Activated T-cell treated with anti-CD3 and anti-CD28 coated beads for 1 hour (primary cell): ENCODE measurements around the gene C1orf21.
"Not testable (repeated sequence)": the region's sequence is repeated elsewhere in the genome, so short reads cannot be mapped to it uniquely, and the experiment has no call there.

ENCODE experiments used
- DNase-seq: peaks from one replicate; pipeline ENCODE4 v3.0.0-alpha.2; 2020; ENCODE audit warnings: low read depth

C1orf21 gene

DNA sequence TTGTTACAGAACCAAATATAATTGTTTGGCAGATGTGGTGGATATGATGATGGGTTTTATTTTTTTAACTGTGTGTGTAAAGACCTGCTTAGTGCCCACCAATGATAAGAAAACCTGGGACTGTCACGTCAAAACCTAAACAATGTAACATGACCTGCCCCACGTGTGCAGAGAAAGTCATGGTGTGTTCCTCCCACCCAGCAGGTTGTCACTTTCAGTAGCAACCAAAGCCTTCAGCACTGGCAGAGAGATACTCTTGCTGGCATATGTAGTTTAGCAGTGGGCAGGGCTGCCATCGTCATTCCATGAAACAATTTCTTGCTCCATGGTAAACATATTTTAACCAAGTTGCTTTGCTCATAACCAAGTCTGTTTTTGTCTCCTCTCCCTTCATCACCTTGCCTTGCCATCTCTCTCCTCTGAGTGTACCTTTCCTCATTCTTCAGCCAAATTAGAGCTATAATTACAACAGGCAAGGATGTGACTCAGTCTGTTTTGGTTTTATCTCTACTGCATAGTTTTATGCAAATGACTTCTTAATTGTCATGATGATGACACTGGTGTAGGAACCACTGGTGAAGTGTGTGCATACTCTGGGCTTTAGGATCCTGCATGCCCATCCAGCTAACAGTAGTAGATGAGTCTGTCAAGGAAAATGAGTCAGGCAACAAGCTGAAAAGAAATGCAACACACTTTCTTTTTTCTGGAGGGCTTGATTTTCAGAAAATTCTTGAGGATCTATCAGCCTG is 217.5 kb downstream of the C1orf21 start:
- DNase-seq: no peak

- no peak for DNase-seq
Measured at GRCh38 chr1:184605941-184606340, 219.1 kb downstream of the C1orf21 start.

GRCh38 chr1:184606786-184607185 is 220.0 kb downstream of the C1orf21 start:
- no peak for DNase-seq

DNA sequence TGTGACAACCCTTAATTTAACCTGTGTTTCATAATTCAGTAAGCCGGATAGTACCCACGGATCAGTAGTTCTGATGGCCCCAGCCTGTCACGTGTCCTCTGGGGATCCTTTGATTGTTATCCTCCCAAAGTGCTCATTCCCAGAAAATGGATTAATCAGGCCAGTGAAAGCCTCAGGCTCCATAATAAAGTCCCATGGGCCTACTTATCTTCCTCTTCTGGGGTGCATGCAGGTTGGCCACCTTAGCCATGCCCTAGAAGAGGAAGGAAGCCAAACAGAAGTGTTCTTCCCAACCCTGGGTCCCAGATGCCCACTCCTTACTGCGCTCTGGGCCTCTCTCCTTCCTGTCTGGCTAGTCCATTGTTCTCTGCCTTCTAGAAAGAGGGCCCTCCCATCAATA is 221.8 kb downstream of the C1orf21 start:
- no peak for DNase-seq

- no peak for DNase-seq
Measured at GRCh38 chr1:184608990-184609389, 222.2 kb downstream of the C1orf21 start.

DNA sequence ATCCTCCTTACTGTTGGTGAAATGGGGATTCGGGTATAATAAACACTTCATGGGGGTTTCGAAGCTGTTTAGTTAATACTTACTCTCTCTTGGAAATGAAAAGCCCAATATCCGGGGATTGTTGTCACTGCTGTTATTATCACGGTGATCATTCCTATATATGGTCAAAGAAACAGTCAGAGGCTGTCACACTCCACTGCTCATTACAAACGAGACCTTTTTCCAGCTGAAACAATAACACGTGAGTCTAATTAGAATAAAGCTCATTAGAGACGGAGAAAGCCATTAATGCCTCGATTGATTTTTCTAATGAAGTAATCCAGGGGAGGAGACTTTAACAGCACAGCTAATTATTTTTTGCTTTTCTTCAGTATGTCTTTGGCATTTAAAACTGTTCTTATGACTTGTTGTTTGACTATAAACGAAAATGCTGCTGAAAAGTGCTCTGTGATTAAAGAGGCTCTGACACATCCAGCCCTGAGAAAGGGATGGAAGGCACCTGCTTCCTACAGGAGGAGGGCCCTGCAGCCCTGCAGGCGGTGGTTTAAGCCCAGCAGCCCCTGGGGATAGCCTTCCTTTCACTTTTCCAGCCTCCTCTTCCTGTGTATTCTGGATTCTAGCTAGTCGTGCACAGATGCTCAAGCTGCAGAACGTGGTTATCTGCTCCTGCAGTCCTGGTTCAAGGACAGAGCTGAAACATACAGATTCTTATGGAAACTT is 224.2 kb downstream of the C1orf21 start:
- no peak for DNase-seq

DNA sequence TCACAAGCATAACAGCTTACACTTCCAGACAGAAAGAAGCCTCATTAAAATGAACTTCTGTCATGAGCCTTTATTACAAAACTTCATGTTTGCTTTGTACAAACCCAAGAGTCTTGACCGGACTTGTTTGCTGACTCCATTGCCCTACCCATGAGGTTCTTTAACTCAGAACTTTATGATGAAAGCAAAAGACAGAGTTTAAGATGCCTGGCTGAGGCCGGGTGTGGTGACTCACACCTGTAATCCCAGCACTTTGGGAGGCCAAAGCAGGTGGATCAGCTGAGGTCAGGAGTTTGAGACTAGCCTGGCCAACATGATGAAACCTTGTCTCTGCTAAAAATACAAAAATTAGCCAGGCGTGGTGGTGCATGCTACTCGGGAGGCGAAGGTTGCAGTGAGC is 225.4 kb downstream of the C1orf21 start:
- DNase-seq: not testable (repeated sequence)

DNA sequence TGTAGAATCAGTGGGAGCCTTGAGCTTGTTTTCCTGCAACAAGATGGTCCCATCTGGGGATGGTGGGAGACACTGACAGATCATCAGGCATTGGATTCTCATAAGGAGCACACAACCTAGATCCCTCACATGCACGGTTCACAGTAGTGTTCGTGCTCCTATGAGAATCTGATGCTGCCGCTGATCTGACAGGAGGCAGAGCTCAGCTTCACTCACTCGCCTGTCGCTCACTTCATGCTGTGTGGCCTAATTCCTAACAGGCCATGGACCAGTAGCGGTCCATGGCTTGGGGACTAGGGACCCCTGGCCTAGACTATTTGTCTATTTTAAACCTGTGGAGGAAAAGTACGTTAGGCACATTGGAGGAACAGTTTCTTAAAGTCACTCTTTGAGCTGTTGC is 227.8 kb downstream of the C1orf21 start:
- no peak for DNase-seq

DNA sequence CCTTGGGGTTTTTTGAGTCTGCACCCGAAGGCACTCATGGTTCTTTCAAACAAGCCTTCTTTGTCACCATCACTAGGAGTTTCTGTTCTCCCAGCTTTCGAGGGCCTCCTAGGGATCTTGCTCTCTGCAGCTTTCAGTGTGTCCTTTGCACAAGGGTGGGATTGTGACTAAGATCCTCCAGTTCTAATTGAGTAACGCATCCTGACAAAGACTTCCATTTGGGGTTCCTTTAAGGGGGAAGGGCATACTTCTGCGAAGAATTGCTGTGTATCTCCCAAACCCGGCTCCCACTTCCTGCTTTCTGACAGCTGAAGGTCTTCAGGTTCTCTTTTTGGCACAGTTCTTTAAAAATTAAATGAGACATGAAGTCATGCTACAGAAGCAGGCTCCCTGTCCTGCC is 228.5 kb downstream of the C1orf21 start:
- DNase-seq: no peak

DNA sequence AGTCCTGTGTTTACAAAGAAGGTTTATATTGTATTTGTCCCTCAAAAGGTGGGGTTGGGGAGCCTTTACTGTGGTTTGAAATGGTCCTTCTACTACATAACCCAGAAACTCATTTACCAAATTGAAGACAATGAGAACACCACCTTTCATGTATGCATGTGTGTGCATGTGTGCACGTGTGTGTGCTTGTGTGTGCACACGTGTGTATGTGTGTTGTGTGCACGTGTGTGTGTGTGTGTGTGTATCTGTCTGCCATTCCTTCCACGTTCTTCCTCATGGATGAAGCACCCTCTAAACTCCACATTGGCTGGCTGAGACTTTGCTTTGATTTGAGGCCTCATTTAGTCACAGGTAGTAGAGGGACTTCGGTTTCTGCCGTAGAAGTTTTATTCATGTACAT is 229.7 kb downstream of the C1orf21 start:
- no peak for DNase-seq

DNA sequence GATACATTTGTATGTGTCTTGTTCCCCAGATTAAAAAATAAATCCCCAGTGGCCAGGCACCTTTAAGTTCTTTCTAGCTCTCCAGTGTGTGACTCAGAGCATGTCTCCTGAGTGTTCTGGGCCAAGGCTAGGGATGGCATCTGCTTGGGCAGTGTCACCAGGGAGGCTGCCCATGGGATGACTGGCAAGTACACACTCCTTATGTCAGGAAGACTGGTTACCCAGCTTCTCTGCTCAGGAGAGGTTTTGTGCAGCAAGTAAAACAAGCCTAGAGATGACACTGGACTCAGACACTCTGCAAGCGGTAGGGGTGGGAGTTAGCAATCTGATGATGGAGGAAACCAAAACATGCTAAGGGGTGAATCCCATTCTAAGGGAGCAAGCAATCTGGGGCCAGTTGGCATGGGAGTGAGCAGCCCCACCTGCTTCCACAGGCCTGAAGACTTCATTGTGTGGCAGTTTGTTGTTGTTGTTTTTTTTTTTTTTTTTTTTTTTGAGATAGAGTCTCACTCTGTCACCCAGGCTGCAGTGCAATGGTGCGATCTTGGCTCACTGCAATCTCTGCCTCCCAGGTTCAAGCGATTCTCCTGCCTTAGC is 230.7 kb downstream of the C1orf21 start:
- no peak for DNase-seq

- no peak for DNase-seq
Measured at GRCh38 chr1:184618851-184619250, 232.0 kb downstream of the C1orf21 start.

DNA sequence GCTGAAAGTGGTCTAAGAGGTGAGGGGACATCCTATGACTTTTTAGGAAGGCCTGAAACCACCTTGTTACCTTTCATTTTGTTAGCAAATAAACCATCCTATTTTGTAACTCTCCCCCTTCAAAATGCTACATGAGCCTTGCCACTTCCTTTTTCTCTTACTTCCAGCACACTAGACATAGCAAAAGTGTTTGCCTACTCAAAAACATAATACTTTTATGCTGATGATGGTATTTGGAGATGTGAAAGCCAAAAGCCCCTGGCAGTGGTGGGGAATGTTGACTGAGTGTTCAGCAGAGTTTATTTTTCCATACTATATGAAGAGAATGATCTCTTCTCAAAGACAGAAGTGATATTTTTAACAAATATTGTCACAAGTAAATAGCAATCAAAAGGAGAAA is 233.6 kb downstream of the C1orf21 start:
- DNase-seq: no peak

DNA sequence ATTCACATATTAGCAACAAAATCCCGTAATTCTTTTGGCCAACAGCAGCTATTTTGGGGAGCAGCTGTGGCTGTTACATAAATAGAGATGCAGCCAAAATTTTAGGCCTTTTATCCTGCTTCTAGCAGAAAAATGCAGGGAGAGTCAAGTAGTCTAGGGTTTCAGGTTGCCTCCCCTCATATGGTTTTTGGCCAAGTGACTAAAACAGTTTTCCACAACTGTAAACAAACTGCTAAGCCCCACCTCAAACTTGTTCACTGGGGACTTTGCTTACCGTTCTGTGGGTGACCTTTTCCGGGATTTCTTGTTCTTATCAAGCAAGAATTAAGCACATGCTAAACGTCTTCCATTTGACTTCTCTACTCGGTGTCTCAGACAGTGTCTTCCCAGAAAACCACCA is 234.4 kb downstream of the C1orf21 start:
- DNase-seq: no peak

GRCh38 chr1:184622136-184622823 is 235.5 kb downstream of the C1orf21 start:
- DNase-seq: no peak

DNA sequence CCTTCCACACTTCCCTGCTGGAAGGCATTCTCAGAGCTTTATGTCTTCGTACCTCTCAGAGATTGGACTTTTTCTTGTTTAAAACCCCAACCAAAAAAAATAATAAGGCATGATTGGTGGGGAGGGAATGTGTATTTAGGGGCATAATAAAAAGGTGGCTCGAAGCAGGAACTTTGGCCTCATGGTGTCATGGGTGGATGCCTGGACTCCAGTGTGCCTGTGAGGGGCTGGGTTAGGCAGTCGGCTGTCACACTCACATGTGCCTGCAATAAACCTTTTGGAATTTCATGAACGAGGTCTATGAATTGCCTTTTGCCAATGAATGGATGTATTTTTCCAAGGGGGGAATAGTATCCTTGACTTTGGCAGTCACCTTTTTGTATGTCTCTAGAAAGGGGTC is 236.6 kb downstream of the C1orf21 start:
- DNase-seq: no peak

- no peak for DNase-seq
Measured at GRCh38 chr1:184624051-184624450, 237.2 kb downstream of the C1orf21 start.

- no peak for DNase-seq
Measured at GRCh38 chr1:184624626-184625025, 237.8 kb downstream of the C1orf21 start.

- no peak for DNase-seq
Measured at GRCh38 chr1:184625271-184625670, 238.4 kb downstream of the C1orf21 start.

GRCh38 chr1:184626076-184627006 is 239.5 kb downstream of the C1orf21 start:
- DNase-seq: no peak

GRCh38 chr1:184627007-184627341 is 240.1 kb downstream of the C1orf21 start:
- DNase-seq: no peak

- no peak for DNase-seq
Measured at GRCh38 chr1:184629266-184629665, 242.4 kb downstream of the C1orf21 start.
